ENCODE measurements around the gene DNASE2B.

Gene DNASE2B

GRCh38 chr1:84376000-84376910 is 22.0 kb upstream of the DNASE2B start:
- DNase-seq, result no peak

GRCh38 chr1:84377480-84378095 is 20.7 kb upstream of the DNASE2B start:
- no peak for DNase-seq

- peak; percentile 19 to 67 (median 61) for DNase-seq
These were observed 19.0 kb upstream of the DNASE2B start for GRCh38 chr1:84379138-84379916.

DNA sequence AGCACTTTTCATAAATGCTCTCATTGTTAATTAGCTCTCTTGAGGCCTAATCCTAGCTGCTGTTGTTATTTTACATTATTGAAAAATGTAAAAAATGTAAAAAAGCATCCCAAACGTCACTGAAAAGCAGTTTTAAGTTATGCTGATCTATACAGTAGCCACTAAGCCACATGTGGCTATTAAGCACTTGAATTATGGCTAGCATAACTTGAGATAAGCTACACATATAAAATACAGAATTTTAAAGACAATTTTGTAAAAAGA is 18.4 kb upstream of the DNASE2B start:
- DNase-seq, result no peak

GRCh38 chr1:84382127-84382526 is 16.2 kb upstream of the DNASE2B start:
- no peak for DNase-seq

- no peak for DNase-seq
These were observed 12.9 kb upstream of the DNASE2B start for GRCh38 chr1:84385347-84385746.

DNA sequence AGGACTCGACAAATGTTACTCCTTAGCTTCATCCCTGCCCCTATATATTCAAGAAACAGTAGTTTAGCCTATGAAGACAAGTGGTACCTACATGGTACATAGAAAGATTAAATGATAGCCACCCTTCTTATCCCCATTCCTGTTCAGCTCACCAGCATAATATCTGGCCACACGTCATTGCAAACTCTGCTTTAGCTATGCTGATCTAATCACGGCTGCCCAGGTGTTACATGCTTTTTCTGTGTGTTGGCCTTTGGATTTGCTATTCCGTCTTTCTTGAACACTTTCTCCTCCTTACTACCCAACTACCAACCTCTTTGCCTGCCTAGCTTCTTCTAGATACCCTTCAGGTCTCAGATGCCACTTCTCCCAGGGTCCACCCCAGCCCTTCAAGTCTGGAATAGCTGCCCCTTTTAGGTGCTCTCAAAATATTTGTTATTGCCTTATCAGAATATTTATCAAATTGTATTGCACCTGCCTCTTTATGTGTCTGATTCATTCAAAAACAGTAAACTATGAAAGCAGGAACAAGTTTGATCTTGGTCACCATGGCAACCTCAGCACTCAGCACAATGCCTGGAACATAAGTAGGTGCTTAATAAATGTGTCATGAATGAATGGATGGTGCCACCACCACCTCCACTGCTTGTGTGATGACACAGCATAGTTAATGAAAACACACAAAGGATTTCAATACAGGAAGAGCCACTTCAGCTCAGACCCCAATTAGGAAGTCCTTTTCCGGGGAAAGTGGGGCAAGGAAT is 11.4 kb upstream of the DNASE2B start:
- DNase-seq, result no peak

GRCh38 chr1:84387480-84388163 is 10.7 kb upstream of the DNASE2B start:
- DNase-seq, result no peak

GRCh38 chr1:84390226-84390625 is 8.1 kb upstream of the DNASE2B start:
- DNase-seq, result peak; percentile 39 to 75 (median 66)

GRCh38 chr1:84401156-84401555 is 2.9 kb downstream of the DNASE2B start:
- DNase-seq, result no peak

- no peak for DNase-seq
These were observed 3.8 kb downstream of the DNASE2B start for GRCh38 chr1:84402060-84402459.

DNA sequence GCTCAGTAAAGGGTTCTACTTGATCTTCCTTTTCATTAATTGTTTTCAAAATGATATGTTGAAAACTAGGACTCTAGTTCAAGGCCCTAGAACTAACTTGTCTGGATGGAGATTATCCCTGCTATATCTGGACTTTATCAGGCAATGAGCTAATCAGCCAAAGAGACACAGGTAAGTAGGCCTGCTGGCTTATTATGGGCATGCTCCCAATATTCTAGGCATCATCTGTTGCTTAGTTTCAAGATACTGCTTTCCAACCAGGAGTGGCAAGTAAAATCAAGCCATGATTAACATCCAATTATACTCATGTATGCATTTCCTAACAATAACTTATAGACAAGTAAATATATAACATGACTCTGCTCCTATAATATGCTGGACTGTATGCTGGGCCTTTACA is 4.2 kb downstream of the DNASE2B start:
- DNase-seq, result no peak

DNA sequence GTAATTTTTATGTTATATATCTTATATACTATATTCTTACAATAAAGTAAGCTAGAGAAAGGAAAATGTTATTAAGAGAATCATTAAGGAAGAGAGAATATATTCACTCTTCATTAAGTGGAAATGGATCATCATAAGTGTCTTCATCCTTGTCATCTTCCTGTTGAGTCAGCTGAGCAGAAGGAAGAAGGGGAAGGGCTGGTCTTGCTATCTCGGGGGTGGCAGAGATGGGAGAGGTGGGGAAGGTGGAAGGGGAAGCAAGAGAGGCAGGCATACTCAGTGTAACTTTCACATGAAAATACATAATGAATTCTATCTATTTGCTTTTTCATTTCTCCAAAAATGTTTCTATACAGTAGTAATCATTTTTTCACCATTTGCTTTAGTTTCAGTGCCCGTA is 5.1 kb downstream of the DNASE2B start:
- peak; percentile 50 to 71 (median 64) for DNase-seq

- DNase-seq, result no peak
These were observed 8.1 kb downstream of the DNASE2B start for GRCh38 chr1:84406346-84406861.

- no peak for DNase-seq
These were observed 9.2 kb downstream of the DNASE2B start for GRCh38 chr1:84407524-84407923.

DNA sequence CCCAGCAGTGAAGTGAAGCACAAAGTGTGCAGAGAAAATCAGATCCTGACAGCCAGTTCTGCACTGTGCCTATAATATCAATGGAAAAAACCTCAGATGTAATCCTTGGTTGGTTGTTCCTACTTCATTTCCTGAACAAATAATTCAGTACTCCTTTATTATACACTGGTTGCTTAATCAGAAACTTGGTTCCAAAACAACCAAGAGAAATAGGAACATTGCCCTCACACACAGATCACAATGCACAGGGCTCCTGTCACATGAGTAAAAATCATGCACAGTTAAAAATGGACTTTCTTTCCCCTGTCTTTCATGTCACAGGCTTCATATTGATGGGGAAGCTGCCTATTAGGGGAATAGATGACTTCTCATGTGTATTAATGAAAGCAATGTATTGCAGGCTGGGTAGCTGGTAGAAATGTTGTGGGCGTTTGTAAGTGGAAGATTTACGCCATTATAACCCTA is 9.7 kb downstream of the DNASE2B start:
- DNase-seq, result peak; percentile 56 to 63 (median 62)

- DNase-seq, result no peak
These were observed 11.6 kb downstream of the DNASE2B start for GRCh38 chr1:84409888-84410287.

DNA sequence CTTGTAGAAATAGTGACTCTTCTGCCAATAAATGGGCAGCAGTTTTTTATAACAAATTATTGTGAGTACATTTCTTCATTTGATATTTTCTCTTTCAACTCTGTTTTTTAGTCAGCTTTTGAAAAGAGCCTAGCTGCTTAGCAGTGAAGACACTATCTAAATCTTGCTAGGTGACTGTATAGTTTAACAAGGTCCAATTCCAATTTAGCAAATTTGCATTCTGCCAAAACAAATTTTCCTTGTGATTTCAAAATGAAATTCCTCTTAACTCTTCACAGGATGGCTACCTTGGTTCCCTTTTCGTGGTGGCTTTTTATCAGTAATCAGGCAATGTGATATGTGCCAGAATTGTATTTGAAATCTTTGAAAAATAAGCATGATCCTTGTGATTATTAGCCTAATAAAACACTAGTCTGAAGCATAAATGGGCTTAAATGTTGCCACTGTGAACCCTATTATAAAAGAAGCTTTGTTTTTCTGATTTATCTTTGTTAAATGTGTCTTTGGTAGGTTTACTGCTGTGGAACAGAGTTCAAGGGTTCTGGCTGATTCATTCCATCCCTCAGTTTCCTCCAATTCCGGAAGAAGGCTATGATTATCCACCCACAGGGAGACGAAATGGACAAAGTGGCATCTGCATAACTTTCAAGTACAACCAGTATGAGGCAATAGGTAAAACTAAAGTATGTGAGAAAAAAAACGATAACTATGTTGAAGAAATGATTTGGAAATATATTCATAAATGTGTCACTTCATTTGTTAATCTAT is 12.2 kb downstream of the DNASE2B start:
- no peak for DNase-seq

GRCh38 chr1:84412316-84412942 is 14.1 kb downstream of the DNASE2B start:
- DNase-seq, result no peak

- DNase-seq, result peak in 2 of 3 donors; percentile 35 to 39
These were observed 17.1 kb downstream of the DNASE2B start for GRCh38 chr1:84415396-84415795.

DNA sequence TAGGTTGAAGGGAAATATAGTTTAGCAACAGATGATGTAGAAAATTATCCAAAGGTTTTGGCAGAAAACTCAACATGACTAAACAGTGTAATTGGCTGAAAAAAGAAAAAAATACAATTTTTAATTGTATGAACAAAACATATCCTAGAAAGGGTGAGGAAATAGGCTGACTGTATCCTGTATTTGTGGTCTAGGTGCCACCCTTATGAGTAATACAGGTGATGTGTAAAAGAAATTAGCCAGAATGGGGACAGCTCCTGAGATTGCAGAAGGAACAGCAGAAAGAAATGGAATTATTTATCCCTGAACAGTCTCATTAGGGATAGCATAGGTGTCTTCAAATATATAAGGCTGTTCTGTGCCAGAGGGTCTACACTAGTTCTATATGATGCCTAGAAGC is 24.6 kb downstream of the DNASE2B start:
- DNase-seq, result no peak

All from suppressor macrophage treated with lipopolysaccharide for 1 hour (primary cell).